K562 (cell line): ENCODE data around the gene CAMK2A.

Experiments
- BHLHE40 ChIP-seq: IDR thresholded peaks from 2 replicates; pipeline ENCODE4 v1.6.1; 2011; ENCODE audit warnings: low read length, improper control_type of control experiment
- CHD2 ChIP-seq: IDR thresholded peaks from 2 replicates; pipeline ENCODE4 v1.6.1; 2011; ENCODE audit warnings: low read depth, low read length
- EP300 ChIP-seq: IDR thresholded peaks from 2 replicates; pipeline ENCODE4 v1.6.1; 2012; ENCODE audit warnings: low read length, improper control_type of control experiment
- EP400 ChIP-seq: fragments of 450-650 bp; IDR thresholded peaks from 2 replicates; pipeline ENCODE4 v1.6.1; 2017; ENCODE audit warnings: antibody characterized with exemption, mild to moderate bottlenecking, moderate library complexity
- ETS1 ChIP-seq: conservative IDR thresholded peaks from 2 replicates; pipeline ENCODE4 v1.6.1; 2011; ENCODE audit warnings: low read depth, mild to moderate bottlenecking, low read length; ENCODE audit not compliant: control insufficient read depth
- HCFC1 ChIP-seq: IDR thresholded peaks from 2 replicates; pipeline ENCODE4 v1.6.1; 2012; ENCODE audit warnings: low read depth, low read length, improper control_type of control experiment
- LARP7 ChIP-seq: fragments of 450-650 bp; IDR thresholded peaks from 2 replicates; pipeline ENCODE4 v1.6.1; 2016
- MYBL2 ChIP-seq, 2 experiments: fragments of 450-650 bp in 1 of 2; sonication (generic) in 1 of 2; formaldehyde crosslinking in 1 of 2; IDR thresholded peaks; 2 replicates each; pipeline versions ENCODE4 v1.6.1 to v1.8.1; 2017 to 2022; ENCODE audit warnings: borderline replicate concordance in 1 of 2, inconsistent platforms in 1 of 2, low read depth in 1 of 2, mild to moderate bottlenecking in 1 of 2, missing genetic modification reagents in 1 of 2, moderate library complexity in 1 of 2
- PHB ChIP-seq: fragments of 250-450 bp; sonication (Bioruptor Pico); IDR thresholded peaks from 2 replicates; pipeline ENCODE4 v1.5.0; 2021
- POLR2AphosphoS5 ChIP-seq: IDR thresholded peaks from 2 replicates; pipeline ENCODE4 v1.6.1; 2011; ENCODE audit warnings: mild to moderate bottlenecking, low read depth, low read length, moderate library complexity; ENCODE audit not compliant: control insufficient read depth, insufficient read depth
- TSC22D4 ChIP-seq: fragments of 450-650 bp; IDR thresholded peaks from 2 replicates; pipeline ENCODE4 v1.6.1; 2016; ENCODE audit warnings: missing genetic modification characterization, missing biosample characterization, control low read depth
- ZNF217 ChIP-seq: sonication (generic); formaldehyde crosslinking; IDR thresholded peaks from 2 replicates; pipeline ENCODE4 v1.8.0; 2022; ENCODE audit warnings: mild to moderate bottlenecking, missing genetic modification reagents
- ZNF24 ChIP-seq: fragments of 450-650 bp; IDR thresholded peaks from 2 replicates; pipeline ENCODE4 v1.6.1; 2016

DNA sequence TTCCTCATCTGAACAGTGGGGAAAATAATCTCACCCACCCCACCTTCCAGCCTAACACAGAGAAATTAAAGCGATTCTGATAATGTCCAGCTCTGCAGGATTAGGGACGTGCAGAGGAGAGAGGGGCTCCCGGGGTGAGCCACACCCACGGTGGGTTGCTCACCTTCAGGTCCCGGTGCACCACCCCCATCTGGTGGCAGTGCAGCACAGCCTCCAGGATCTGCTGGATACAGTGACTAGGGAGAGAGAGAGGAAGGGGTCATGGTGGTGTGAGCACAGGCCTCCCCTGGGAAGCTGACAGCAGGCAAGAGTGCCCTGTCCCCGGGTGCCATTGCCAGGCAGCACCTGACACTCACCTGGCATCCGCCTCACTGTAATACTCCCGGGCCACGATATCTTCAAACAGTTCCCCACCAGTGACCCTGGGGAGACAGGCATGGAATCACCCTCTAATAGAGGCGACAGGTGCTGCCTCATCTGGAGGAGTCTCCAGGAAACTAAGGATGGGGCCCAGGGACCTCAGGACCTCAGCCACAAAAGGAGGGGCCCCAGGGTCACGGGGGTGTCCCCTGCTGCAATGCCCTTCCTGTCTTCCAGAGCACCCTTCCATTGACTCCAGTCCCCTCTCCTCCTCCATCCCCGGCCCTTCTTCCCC is 33.0 kb downstream of the CAMK2A start:
- no peak for TF ChIP-seq ETS1
- TF ChIP-seq EP400: no peak
- TF ChIP-seq POLR2AphosphoS5: no peak
- no peak for TF ChIP-seq EP300
- no peak for TF ChIP-seq CHD2
- no peak for TF ChIP-seq MYBL2 (IDR thresholded peaks at IDR 0.05; ENCODE audit: low read depth)
- no peak for TF ChIP-seq MYBL2 (CRISPR knock-in tag; IDR thresholded peaks at IDR 0.05; ENCODE audit: borderline replicate concordance)
- TF ChIP-seq HCFC1: no peak
- TF ChIP-seq BHLHE40: no peak
- no peak for TF ChIP-seq LARP7
- TF ChIP-seq ZNF217 (CRISPR knock-in tag): no peak
- no peak for TF ChIP-seq ZNF24
- no peak for TF ChIP-seq PHB (CRISPR knock-in tag)
- no peak for TF ChIP-seq TSC22D4 (tag)
